ENCODE measurements around the gene ZNF248. TPM values are rescaled to one million over a fixed set of nuclear protein-coding genes. Genes with fewer than 3 reads are reported as not detected.

Gene ZNF248
- total RNA-seq, 4 donors from 2014 or later, result 4.7 to 17.2 (median 8.3) TPM

GRCh38 chr10:37821237-37821636, 36.2 kb downstream of the ZNF248 start:
- DNase-seq (ENCODE audit: low spot score) (no peak), ATAC-seq (ENCODE audit: low FRiP score) (no peak)
- TF ChIP-seq, protein P1, sequence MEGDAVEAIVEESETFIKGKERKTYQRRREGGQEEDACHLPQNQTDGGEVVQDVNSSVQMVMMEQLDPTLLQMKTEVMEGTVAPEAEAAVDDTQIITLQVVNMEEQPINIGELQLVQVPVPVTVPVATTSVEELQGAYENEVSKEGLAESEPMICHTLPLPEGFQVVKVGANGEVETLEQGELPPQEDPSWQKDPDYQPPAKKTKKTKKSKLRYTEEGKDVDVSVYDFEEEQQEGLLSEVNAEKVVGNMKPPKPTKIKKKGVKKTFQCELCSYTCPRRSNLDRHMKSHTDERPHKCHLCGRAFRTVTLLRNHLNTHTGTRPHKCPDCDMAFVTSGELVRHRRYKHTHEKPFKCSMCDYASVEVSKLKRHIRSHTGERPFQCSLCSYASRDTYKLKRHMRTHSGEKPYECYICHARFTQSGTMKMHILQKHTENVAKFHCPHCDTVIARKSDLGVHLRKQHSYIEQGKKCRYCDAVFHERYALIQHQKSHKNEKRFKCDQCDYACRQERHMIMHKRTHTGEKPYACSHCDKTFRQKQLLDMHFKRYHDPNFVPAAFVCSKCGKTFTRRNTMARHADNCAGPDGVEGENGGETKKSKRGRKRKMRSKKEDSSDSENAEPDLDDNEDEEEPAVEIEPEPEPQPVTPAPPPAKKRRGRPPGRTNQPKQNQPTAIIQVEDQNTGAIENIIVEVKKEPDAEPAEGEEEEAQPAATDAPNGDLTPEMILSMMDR (IDR thresholded peaks at IDR 0.05), result no peak

GRCh38 chr10:37819797-37820196, 37.6 kb downstream of the ZNF248 start:
- DNase-seq (ENCODE audit: low spot score) (no peak), ATAC-seq (ENCODE audit: low FRiP score) (no peak)
- TF ChIP-seq, protein P1 (IDR thresholded peaks at IDR 0.05), result no peak

- ATAC-seq (ENCODE audit: low FRiP score), result no peak
- TF ChIP-seq, protein P1 (IDR thresholded peaks at IDR 0.05), result no peak
- no peak for DNase-seq (ENCODE audit: low spot score)
Measured at GRCh38 chr10:37816290-37816689, 41.1 kb downstream of the ZNF248 start.

DNA sequence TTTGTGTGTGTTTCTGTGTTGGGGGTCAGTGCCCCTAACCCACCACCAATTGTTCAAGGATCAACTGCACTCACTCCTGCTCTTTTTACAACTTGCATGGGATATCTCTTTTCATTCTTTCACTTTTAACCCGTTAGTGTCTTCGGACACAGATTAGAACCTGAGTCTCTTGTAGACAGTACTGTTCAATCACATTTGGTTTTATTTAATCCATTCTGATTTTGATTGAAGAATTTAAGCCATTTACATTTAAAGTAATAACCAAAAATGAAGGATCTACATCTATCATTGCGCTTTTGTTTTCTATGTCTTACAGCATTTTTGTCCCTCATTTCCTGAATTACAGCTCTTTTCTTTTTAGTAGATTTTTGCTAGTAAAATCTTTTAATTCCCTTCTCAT, 43.6 kb downstream of the ZNF248 start:
- no peak for DNase-seq (ENCODE audit: low spot score)
- ATAC-seq (ENCODE audit: low FRiP score), result no peak
- TF ChIP-seq, protein P1 (IDR thresholded peaks at IDR 0.05), result no peak

GRCh38 chr10:37812290-37812689, 45.1 kb downstream of the ZNF248 start:
- ATAC-seq (ENCODE audit: low FRiP score) (no peak), DNase-seq (ENCODE audit: low spot score) (no peak)
- TF ChIP-seq, protein P1 (IDR thresholded peaks at IDR 0.05), result no peak

- ATAC-seq (ENCODE audit: low FRiP score), result no peak
- TF ChIP-seq, protein P1 (IDR thresholded peaks at IDR 0.05), result no peak
- no peak for DNase-seq (ENCODE audit: low spot score)
Measured at GRCh38 chr10:37803269-37803668, 54.1 kb downstream of the ZNF248 start.

- TF ChIP-seq, protein P1 (IDR thresholded peaks at IDR 0.05), result no peak
- no peak for DNase-seq (ENCODE audit: low spot score)
Measured at GRCh38 chr10:37801557-37801956, 55.9 kb downstream of the ZNF248 start.

More at GRCh38 chr10:37801557-37801956, 55.9 kb downstream of the ZNF248 start:
- ATAC-seq (ENCODE audit: low FRiP score), result no peak

Data from omental fat pad (tissue), 4 donors.